GM12872 (cell line): ENCODE measurements around the gene FERMT1.
A peak's percentile ranks its signal among the peaks of the same experiment; 100 is the strongest.

Experiments used
- CTCF ChIP-seq: IDR thresholded peaks from 3 replicates; pipeline ENCODE4 v1.5.1; 2011; ENCODE audit warnings: low read depth, mild to moderate bottlenecking, low read length, moderate library complexity; ENCODE audit not compliant: insufficient read depth

Gene FERMT1

GRCh38 chr20:6122873-6123648 is at the start of gene FERMT1:
Gene FERMT1, minus strand, starts transcription at chr20:6123030. Its CDS starts 3,476 bp downstream, at chr20:6119554.
- no peak for TF ChIP-seq CTCF

DNA sequence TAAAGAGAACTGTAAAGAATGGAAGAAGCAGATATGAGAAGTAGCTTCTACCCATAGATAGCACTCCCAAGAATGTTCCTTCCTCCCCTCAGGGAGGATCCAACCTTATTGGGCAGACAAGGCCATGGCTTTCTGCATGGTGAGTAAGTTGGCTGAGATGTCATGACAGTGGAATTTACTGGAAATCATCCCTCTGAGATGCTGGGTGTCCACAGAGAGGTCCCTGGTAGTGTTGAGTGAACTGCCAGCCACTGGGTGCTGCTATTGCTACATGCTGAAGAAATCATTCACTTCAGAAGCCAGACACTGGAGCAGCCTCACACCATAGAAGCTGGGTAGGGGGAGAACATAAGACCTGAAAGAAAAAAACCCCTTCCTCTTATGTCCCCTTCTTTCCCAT is 46.4 kb upstream of the FERMT1 start:
- peak; percentile 26; the same call in 1 of the 3 replicates for TF ChIP-seq CTCF

DNA sequence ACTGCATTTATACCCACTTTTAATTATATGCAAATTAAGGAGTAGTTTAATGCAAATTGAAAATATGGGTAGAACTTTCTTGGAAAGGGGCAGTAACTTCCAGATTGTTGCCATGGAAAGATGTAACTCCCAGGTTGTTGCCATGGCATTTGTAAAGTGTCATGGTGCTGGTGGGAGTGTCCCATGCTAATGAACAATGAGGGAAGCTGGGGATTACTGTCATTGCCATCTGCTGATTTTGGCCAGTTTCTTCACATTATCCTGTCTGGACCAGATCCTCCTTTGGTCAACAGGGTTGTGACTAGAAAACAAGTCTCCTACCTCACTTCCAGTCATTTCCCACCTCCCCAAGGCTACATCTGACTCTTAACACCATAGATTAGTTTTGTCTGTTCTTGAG is 45.4 kb upstream of the FERMT1 start:
- no peak for TF ChIP-seq CTCF

- TF ChIP-seq CTCF = no peak
Measured at GRCh38 chr20:6165346-6165745, 42.5 kb upstream of the FERMT1 start.

GRCh38 chr20:6164421-6165341 is 41.9 kb upstream of the FERMT1 start:
- no peak for TF ChIP-seq CTCF

DNA sequence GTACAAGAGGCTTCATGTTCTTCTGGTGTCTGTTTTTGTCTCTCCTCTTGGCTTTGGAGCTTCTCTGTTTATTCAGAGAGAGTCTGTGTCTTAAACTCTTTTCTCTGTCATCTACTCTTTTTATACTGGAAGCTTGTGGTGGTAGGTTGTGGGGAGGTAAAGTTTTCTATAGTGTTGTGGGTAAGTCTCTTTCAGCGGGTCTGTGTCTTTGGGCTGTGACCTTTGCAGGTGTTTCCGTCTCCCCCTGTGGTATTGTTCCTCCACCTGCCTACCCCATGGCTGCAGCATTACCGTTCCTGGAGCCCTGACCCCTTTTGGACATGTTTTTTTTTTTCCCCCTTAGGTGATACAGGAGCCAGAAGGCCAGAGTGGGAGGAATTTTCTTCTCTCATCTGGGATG is 37.9 kb upstream of the FERMT1 start:
- no peak for TF ChIP-seq CTCF

GRCh38 chr20:6157345-6157744 is 34.5 kb upstream of the FERMT1 start:
- TF ChIP-seq CTCF = peak; percentile 49; the same call in 2 of the 3 replicates
